ENCODE results near the gene MAPK14. TPM values are rescaled to one million over a fixed set of nuclear protein-coding genes. Genes with fewer than 3 reads are reported as not detected.
A peak's percentile ranks its signal among the peaks of the same experiment; 100 is the strongest.

MAPK14 gene
- total and polyA plus RNA-seq, 2 experiments from 2014 or later = 41.6 to 96.2 TPM

DNA sequence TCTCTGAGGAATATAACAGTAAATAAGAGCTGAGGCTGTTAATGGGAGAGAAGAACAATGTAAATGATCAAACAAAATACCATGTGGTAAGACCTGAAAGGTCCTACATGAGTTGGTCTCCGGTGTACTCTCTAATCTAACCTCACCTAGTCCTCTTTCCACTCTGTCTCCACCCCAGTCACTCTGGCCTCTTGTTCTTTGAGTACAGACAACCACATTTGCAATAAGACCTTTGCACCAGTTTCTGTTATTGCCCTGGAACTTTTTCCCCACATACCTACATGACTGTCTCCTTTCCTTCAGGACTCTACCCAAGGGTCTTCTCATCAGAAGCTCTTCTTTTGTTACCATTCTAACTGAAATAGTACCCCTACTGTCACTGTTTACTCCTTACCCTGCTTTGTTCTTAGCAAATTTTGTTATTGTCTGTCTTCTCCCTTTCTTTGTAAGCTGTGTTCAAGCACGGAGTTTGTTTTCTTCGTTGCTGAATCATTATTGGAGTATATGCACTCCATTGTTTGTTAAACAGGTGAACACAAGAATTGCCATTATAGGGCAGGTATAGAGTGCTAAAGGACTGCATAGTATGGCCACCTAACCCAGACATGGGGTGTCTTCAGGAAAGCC lies 37.3 kb downstream of the MAPK14 start:
- Histone ChIP-seq H3K27ac (no peak overlapping the region), H3K4me1 (ENCODE audit: low read depth) (peaks cover 48% of the 10 kb centered on the region), H3K36me3 (peaks cover 8% of the 10 kb centered on the region), H3K27me3 (no peaks in the 10 kb centered on the region), H3K9me3 (ENCODE audit: low read depth) (no peaks in the 10 kb centered on the region), H3K4me3 (no peak overlapping the region)
- TF ChIP-seq, protein P1, sequence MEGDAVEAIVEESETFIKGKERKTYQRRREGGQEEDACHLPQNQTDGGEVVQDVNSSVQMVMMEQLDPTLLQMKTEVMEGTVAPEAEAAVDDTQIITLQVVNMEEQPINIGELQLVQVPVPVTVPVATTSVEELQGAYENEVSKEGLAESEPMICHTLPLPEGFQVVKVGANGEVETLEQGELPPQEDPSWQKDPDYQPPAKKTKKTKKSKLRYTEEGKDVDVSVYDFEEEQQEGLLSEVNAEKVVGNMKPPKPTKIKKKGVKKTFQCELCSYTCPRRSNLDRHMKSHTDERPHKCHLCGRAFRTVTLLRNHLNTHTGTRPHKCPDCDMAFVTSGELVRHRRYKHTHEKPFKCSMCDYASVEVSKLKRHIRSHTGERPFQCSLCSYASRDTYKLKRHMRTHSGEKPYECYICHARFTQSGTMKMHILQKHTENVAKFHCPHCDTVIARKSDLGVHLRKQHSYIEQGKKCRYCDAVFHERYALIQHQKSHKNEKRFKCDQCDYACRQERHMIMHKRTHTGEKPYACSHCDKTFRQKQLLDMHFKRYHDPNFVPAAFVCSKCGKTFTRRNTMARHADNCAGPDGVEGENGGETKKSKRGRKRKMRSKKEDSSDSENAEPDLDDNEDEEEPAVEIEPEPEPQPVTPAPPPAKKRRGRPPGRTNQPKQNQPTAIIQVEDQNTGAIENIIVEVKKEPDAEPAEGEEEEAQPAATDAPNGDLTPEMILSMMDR (IDR thresholded peaks at IDR 0.05; ENCODE audit: low read depth, low read length) = no peak
- no peak for DNase-seq (ENCODE audit: low read depth in 1 of 2, low spot score in 1 of 2)

DNA sequence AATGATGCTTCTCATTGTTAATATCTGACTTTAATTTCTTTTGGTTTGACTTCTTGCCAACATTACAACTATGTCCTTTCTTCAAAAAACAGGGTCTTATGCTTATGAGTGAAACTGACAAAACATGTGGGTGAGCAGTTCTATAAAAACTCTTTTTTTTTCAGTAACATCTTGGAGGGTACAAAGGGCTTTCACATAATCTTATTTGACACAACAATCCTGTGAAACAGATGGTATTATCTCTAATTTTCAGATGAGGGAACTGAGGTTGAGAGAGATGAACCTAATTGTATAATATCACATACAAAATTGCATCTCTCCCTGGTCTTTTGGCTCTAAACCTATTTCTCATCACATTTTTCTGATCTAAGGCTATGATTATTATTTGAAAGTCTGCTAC lies 38.3 kb downstream of the MAPK14 start:
- no peaks in the 10 kb centered on the region for H3K9me3 ChIP-seq (ENCODE audit: low read depth)
- TF ChIP-seq, protein P1 (IDR thresholded peaks at IDR 0.05; ENCODE audit: low read depth, low read length) = no peak
- no peak for DNase-seq (ENCODE audit: low read depth in 1 of 2, low spot score in 1 of 2)
- peaks cover 8% of the 10 kb centered on the region for H3K36me3 ChIP-seq
- H3K27me3 ChIP-seq = no peaks in the 10 kb centered on the region
- no peak overlapping the region for H3K27ac ChIP-seq
- peaks cover 48% of the 10 kb centered on the region for H3K4me1 ChIP-seq (ENCODE audit: low read depth)
- H3K4me3 ChIP-seq = no peak overlapping the region

DNA sequence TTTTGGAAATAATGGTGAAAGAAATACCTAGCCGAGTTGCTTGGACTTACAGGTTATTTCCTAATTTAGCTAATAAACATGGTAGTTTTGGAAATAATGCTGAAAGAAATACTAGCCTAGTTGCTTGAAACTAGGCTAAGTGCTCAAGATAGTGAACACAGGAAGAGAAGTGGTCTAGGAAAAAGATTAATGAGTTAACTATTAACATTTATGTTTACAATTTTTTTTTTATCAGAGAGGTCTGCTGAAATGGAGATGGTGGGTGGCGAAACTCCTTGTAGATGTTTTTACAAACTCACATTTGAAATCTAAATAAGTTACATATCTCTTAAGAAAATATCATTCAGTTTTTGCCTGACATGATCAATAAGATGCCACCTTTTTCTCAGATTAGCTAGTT lies 39.2 kb downstream of the MAPK14 start:
- Histone ChIP-seq H3K4me1 (ENCODE audit: low read depth) (peaks cover 48% of the 10 kb centered on the region), H3K27ac (peak overlapping the region; percentile 71), H3K4me3 (no peak overlapping the region), H3K36me3 (peaks cover 2% of the 10 kb centered on the region), H3K27me3 (no peaks in the 10 kb centered on the region), H3K9me3 (ENCODE audit: low read depth) (no peaks in the 10 kb centered on the region)
- TF ChIP-seq, protein P1 (IDR thresholded peaks at IDR 0.05; ENCODE audit: low read depth, low read length) = no peak
- DNase-seq (ENCODE audit: low read depth in 1 of 2, low spot score in 1 of 2) = no peak

DNA sequence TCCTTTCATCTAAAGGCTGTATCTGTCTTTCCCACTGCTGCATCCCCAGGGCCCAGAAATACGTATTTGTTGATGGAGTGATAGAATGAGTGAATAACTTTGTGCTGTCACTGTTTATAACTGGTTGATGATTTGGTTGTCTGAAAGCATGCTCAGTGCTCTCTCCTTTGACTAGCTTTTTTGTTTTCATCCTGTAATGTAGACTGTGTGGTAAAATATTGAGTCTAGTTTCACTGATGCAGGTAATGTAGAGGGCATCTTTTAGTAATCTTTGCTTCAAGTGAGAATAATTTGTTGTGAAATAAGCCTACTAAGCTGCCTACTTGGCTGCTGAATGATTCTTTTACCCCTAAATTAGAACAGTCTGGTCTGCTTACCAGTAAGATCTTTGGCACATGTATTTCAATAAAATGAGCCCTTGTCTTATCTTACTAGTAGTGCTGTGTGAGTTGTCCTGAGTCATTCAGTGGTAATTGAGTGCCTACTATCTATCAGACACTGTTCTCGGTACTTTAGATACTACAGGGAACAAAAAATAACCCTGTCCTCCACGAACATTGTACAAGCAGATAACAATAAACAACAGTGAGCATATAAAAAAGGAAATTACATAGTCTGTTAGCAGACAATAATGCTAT lies 39.9 kb downstream of the MAPK14 start:
- Histone ChIP-seq H3K36me3 (no peaks in the 10 kb centered on the region), H3K27ac (peak overlapping the region; percentile 71), H3K27me3 (no peaks in the 10 kb centered on the region), H3K4me3 (no peak overlapping the region), H3K4me1 (ENCODE audit: low read depth) (peaks cover 48% of the 10 kb centered on the region), H3K9me3 (ENCODE audit: low read depth) (no peaks in the 10 kb centered on the region)
- TF ChIP-seq, protein P1 (IDR thresholded peaks at IDR 0.05; ENCODE audit: low read depth, low read length) = no peak
- peak; percentile 14 to 47 for DNase-seq (ENCODE audit: low read depth in 1 of 2, low spot score in 1 of 2)

DNA sequence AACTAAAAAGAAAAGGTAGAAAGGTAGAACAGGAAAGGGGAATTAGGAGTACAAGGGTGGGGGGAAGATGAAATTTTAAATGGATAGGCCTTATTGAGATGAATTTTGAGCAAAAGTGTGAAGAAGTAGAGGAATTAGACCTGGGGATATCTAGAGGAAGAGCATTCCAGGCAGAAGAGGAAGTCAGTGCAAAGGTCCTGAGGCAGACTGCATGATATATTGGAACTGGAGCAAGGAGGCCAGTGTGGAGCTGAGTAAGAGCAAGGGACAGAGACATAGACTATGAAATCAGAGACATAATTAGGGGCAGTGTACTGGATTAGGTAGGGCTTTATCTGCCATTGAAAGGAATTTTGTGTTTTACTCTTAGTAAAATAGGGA lies 40.4 kb downstream of the MAPK14 start:
- peak overlapping the region; percentile 71 for H3K27ac ChIP-seq
- no peak overlapping the region for H3K4me3 ChIP-seq
- peaks cover 48% of the 10 kb centered on the region for H3K4me1 ChIP-seq (ENCODE audit: low read depth)
- no peaks in the 10 kb centered on the region for H3K27me3 ChIP-seq
- no peaks in the 10 kb centered on the region for H3K9me3 ChIP-seq (ENCODE audit: low read depth)
- TF ChIP-seq, protein P1 (IDR thresholded peaks at IDR 0.05; ENCODE audit: low read depth, low read length) = no peak
- DNase-seq (ENCODE audit: low read depth in 1 of 2, low spot score in 1 of 2) = no peak
- no peaks in the 10 kb centered on the region for H3K36me3 ChIP-seq
